SK-MEL-5 (cell line): ENCODE measurements around the gene SHISA4. TPM values are rescaled to one million over a fixed set of nuclear protein-coding genes. Genes with fewer than 3 reads are reported as not detected.
A peak's percentile ranks its signal among the peaks of the same experiment; 100 is the strongest.
"Not testable (repeated sequence)": the region's sequence is repeated elsewhere in the genome, so short reads cannot be mapped to it uniquely, and the experiment has no call there.

Source experiments
- DNase-seq: peaks from one replicate; pipeline ENCODE4 v3.0.0-alpha.2; 2016; ENCODE audit warnings: low read depth, low spot score
- in situ Hi-C: cut with HindIII; loops from 2 replicates; pipeline ENCODE4 v1.10.0; 2016; ENCODE audit warnings: low sequenced_read_pairs, high pct_unique_total_duplicates, low pct_unique_long_range_greater_than_20kb
- polyA plus RNA-seq, 2 experiments: library from polyadenylated mRNA; depleted of rRNA; stranded (reverse); fragments of >200 nt; gene quantifications; 2 replicates each; pipeline ENCODE4 v1.2.3, GENCODE V29; 2015
- total RNA-seq: library from RNA; depleted of rRNA; stranded (reverse); fragments of >200 nt; shearing (Covaris generic); gene quantifications from 2 replicates; pipeline ENCODE4 v1.2.3, GENCODE V29; 2014; rRNA removed

Gene SHISA4
- 34.1 and 35.0 TPM in 2 replicates for total RNA-seq
- 61.2 and 66.1 TPM in 2 replicates for polyA plus RNA-seq (2015; cell fraction: cytosol; rRNA removed)
- polyA plus RNA-seq (2015; cell fraction: nucleus; rRNA removed), result 35.2 and 36.3 TPM in 2 replicates

DNA sequence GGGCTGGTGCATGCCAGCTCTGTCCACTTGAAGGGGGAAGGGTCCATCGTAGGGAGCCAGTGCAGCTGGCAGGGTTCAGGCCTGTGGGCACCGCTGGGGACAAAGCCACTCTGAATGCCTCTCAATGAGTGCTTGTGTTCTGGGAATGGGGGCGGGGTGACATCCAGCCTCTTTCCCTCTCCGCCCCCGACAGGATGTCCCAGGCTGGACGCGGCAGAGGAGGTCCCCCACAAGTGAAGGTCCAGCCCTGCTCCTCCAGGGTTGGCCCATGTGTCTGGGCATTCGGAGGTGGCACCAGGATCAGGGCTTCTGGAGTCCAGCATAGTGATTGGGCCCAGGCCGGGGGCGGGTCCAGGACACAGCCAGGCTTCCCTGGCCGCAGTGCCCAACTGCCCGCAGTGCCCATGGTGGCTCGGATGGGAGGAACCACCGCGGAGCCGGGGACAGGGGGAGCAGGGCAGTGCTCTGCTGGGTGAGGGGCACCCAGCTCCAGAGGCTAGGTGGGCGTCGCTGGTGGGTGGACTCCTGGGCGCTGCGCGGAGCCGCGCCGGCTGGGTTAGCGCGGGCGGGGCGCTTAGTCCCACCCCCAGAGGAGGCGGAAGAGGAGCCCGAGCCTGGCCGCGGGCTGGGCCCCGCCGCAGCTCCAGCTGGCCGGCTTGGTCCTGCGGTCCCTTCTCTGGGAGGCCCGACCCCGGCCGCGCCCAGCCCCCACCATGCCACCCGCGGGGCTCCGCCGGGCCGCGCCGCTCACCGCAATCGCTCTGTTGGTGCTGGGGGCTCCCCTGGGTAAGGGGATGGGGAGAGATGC lies at the start of gene SHISA4:
Gene SHISA4 (plus strand): TSS at position 617 of the 808 bp plus-strand sequence. CDS start 97 bp downstream, at position 714.
- in situ Hi-C loops, result no loop called here
- peak; percentile 80 for DNase-seq

GRCh38 chr1:201839089-201839488 lies 49.6 kb upstream of the SHISA4 start:
- in situ Hi-C loops, DNase-seq: not testable (repeated sequence)

DNA sequence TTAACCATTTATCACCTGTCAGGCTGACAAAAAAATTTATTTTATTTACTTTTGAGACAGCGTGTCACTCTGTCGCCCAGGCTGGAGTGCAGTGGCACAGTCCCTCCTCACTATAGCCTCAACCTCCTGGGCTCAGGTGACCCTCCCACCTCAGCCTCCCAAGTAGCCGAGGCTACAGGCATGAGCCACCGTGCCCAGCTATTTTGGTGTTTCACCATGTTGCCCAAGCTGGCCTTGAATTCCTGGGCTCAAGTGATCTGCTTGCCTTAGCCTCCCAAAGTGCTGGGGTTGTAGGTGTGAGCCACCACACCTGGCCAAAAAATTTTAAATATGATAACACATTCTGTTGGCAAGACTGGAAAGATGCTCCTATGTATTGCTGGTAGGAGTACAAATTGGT lies 48.6 kb upstream of the SHISA4 start:
- DNase-seq, result no peak
- in situ Hi-C loops, result no loop called here

- DNase-seq, result no peak
- in situ Hi-C loops, result no loop called here
These were observed 48.2 kb upstream of the SHISA4 start for GRCh38 chr1:201840490-201840889.

DNA sequence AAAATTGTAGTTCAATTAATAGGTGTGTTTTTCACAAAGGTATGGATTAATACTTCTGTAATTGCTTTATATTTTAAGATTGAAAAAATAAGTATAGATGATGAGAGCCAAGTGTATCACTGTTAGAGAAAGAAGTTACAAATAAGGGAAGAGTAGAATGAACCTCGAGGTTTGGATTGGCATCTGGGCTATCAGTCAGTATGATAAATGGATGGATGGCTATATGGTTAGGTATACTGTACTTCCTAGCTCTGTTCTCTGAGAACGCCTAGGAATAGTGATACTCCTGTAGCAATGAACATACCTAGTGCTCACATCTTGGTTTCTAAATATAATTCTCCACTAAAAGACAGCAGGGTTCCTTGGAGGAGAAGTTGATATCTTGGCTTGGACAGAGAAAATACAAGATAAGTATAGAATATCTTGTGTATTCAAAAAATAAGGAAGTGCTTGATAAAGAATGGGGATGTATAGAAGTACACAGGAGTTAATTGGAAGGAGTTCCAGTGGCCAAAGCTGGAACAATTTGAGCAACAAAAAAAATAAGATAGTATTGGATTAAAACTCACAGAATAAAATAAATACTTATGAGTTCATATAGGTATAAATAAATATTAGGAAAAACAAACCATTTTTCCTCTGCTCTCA lies 47.3 kb upstream of the SHISA4 start:
- in situ Hi-C loops, result no loop called here
- no peak for DNase-seq

DNA sequence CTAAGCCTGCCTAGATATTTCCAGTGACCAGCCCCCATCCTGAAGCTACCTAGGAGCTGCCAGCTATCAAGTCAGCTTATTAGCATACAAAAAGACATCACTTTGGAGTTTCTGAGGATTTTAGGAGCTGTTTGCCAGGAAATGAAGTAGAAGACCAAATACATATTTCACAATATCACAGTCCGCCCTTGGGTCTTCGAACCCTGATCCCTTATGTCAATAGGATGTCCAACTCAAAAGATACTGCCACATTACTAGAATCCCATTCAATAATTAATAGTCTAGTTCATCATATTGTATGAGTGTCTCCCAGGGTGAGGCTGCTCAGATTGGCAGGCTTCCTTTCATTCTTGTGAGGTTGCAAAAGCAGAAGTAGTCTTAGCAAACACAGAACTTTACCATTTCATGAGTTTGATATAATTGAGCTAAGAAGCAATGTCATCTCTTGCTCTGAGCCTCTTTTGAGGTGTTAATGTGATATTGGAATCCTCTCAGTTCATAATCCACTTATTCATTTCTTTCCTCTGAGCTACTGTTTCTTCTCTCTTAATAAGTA lies 46.1 kb upstream of the SHISA4 start:
- in situ Hi-C loops, result no loop called here
- no peak for DNase-seq

DNA sequence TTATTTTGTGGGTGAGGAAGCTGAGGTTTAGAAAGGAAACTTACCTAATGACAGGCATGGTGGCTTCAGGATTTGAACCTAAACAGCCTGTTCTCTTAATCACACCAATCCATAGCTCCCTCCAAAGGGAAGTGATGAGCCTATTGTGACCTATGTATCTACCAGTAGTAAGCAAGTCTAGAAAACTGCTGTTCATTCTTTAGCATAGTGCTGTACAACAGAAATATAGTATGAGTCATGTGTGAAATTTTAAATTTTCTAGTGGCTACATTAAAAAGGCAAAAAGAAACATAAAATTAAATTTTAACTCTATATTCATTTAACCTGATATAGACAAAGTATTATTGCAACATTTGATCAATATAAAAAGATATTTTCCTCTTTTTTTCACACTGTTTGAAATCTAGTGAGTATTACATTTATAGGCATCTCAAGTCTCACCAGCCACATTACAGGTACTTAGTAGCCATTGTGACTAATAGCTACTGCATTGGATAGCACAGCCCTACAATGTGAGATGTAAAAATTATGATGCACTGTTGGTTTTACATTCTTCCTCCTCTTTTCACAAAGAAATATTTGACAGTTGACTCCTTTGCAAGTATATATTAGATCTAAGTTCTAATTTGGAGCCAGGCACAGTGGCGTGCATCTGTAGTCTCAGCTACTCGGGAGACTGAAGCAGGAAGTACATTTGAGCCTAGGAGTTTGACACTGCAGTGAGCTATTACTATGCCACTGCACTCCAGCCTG lies 43.2 kb upstream of the SHISA4 start:
- no peak for DNase-seq
- in situ Hi-C loops, result no loop called here

- in situ Hi-C loops, result no loop called here
- no peak for DNase-seq
These were observed 41.5 kb upstream of the SHISA4 start for GRCh38 chr1:201847150-201847549.

- in situ Hi-C loops, result no loop called here
- no peak for DNase-seq
These were observed 40.5 kb upstream of the SHISA4 start for GRCh38 chr1:201848230-201848629.

DNA sequence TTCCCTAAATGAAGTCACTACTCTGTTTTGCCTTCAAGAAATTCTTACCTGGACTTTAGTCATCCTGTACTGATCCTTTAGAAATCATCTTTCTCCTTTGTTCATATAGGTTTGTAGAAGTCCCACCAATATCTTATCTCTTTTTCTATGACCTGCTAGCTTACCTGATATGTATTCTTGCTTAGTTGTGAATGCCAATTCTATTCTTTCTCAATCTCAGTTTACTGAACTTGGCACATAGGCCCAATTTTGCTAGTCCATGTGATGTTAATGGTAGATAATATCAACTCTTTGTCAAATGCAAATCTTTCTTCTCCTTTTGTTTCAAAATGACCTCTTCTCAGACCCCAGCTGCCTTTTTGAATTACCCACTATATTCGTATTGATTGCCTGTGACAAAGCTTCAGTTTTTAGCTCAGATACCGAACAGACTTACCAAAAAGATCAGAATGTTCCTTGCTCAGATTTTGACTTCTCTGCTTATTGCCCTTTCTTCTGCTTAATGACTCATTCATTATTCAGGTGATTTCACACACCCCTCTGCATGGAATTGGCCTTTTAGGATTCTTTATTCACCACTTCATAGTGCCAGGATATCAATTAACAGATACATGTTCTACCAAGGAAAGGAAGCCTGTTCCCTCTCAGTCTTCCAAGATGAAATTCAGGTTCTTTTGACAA lies 39.2 kb upstream of the SHISA4 start:
- no peak for DNase-seq
- in situ Hi-C loops, result no loop called here

GRCh38 chr1:201850053-201850397 lies 38.7 kb upstream of the SHISA4 start:
- no peak for DNase-seq
- in situ Hi-C loops, result no loop called here

DNA sequence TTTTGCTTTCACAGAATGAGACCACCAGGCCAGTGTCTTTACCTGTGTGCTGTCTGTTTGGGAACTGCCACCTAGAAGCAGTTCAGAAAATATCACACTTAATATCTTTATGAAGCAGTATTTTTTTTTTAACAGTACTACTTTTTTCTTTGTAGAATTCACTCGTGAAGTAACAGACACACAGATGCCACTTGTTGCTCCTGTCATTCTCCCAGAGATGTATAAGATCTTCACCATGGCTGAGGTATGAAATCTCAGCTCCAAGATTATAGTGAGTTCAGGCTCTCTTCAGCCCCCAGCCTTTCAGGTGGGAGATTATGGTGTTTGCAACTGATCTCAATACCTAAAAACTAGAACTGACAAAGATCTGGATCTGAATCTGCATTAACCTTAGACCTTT lies 36.7 kb upstream of the SHISA4 start:
- in situ Hi-C loops, result no loop called here
- DNase-seq, result no peak

DNA sequence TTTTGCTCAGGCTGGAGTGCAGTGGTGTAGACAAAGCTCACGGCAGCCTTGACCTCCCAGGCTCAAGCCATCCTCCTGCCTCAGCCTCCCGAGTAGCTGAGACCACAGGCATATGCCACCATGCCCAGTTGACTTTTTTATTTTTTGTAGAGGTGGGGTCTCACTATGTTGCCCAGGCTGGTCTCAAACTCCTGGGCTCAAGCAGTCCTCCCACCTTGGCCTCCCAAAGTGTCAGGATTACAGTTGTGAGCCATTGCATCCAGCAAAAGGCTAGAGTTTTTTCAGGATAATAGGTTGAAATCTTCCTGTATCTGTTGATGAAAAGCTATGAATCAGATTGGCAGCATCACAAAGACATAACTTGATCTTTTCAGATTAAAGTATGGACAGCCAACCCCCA lies 32.0 kb upstream of the SHISA4 start:
- in situ Hi-C loops, DNase-seq: not testable (repeated sequence)

GRCh38 chr1:201859424-201859823 lies 29.3 kb upstream of the SHISA4 start:
- DNase-seq, result no peak
- in situ Hi-C loops, result no loop called here

- in situ Hi-C loops, result no loop called here
- DNase-seq, result no peak
These were observed 27.2 kb upstream of the SHISA4 start for GRCh38 chr1:201861448-201861847.

GRCh38 chr1:201870397-201870796 lies 18.3 kb upstream of the SHISA4 start:
- in situ Hi-C loops, result no loop called here
- DNase-seq, result no peak

GRCh38 chr1:201874672-201875071 lies 14.0 kb upstream of the SHISA4 start:
- no peak for DNase-seq
- in situ Hi-C loops, result no loop called here
